HG03432 (cell line): ENCODE data around the gene CD1E.
"Not testable (repeated sequence)": the region's sequence is repeated elsewhere in the genome, so short reads cannot be mapped to it uniquely, and the experiment has no call there.

Experiments
- ATAC-seq: cut with Tn5 transposase; IDR thresholded peaks from one replicate; pipeline ENCODE4 v1.9.1; 2021; ENCODE audit warnings: mild to moderate bottlenecking, moderate library complexity; ENCODE audit not compliant: unreplicated experiment

The CD1E gene

GRCh38 chr1:158353303-158354075 lies at the start of gene CD1E:
Gene CD1E (plus strand): TSS chr1:158353894. CDS start chr1:158353989, 95 bp downstream.
- ATAC-seq, result no peak

GRCh38 chr1:158310623-158311022 lies 43.1 kb upstream of the CD1E start:
- peak; percentile 78 for ATAC-seq

GRCh38 chr1:158311066-158311465 lies 42.6 kb upstream of the CD1E start:
- ATAC-seq, result peak; percentile 61

- no peak for ATAC-seq
These were observed 29.8 kb upstream of the CD1E start for GRCh38 chr1:158323866-158324265.

- ATAC-seq, result no peak
These were observed 29.3 kb upstream of the CD1E start for GRCh38 chr1:158324395-158324794.

- no peak for ATAC-seq
These were observed 26.2 kb upstream of the CD1E start for GRCh38 chr1:158327481-158327880.

GRCh38 chr1:158328426-158328825 lies 25.3 kb upstream of the CD1E start:
- ATAC-seq, result no peak

GRCh38 chr1:158329300-158329699 lies 24.4 kb upstream of the CD1E start:
- ATAC-seq, result no peak

GRCh38 chr1:158329733-158330132 lies 24.0 kb upstream of the CD1E start:
- no peak for ATAC-seq

- ATAC-seq, result no peak
These were observed 23.1 kb upstream of the CD1E start for GRCh38 chr1:158330391-158331105.

- ATAC-seq, result no peak
These were observed 22.6 kb upstream of the CD1E start for GRCh38 chr1:158331106-158331425.

GRCh38 chr1:158331481-158332150 lies 22.1 kb upstream of the CD1E start, which contains the start of gene CD1B:
Gene CD1B (minus strand): TSS chr1:158331531. CDS start chr1:158331423, 108 bp downstream.
- no peak for ATAC-seq

GRCh38 chr1:158333405-158334155 lies 20.1 kb upstream of the CD1E start:
- no peak for ATAC-seq

- ATAC-seq, result no peak
These were observed 19.0 kb upstream of the CD1E start for GRCh38 chr1:158334526-158335212.

- no peak for ATAC-seq
These were observed 18.5 kb upstream of the CD1E start for GRCh38 chr1:158335213-158335532.

GRCh38 chr1:158336413-158336812 lies 17.3 kb upstream of the CD1E start:
- not testable (repeated sequence) for ATAC-seq

GRCh38 chr1:158348946-158349345 lies 4.7 kb upstream of the CD1E start:
- not testable (repeated sequence) for ATAC-seq

- ATAC-seq, result no peak
These were observed 561 bp downstream of the CD1E start for GRCh38 chr1:158354255-158354654.

GRCh38 chr1:158355773-158356285 lies 2.1 kb downstream of the CD1E start:
- no peak for ATAC-seq

GRCh38 chr1:158356616-158357015 lies 2.9 kb downstream of the CD1E start:
- no peak for ATAC-seq
